Measurements from ENCODE around the gene C16orf89.

C16orf89 gene

DNA sequence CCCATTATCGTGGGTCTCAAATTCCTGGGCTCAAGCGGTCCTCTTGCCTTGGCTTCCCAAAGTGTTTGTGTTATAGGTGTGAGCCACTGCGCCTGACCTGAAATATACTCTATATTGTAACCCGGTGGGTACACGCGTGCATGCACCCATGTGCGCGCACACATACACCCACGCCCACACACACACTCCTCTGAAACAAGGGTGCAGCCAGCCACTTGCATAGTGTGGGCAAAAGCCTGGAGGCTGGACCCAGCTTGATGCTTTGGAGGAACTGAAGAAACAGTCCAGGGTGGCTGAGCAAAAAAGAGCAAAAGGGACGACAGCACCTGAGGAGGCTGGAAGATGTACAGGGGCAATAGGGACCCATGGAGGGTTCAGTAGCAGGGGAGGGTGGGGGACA is 61.9 kb downstream of the C16orf89 start:
- CTCF ChIA-PET = interaction anchor here (0.7 to 1.0 kb wide), 2 partner anchors 9 to 11 kb away, joined by 3 to 5 read pairs; no protein-coding TSS in a partner anchor
- no peak overlapping the region for H3K27ac ChIP-seq (ENCODE audit: extremely low read depth, low read depth, low read length)
- POLR2A ChIA-PET = no interaction called here
- no peaks in the 10 kb centered on the region for H3K4me1 ChIP-seq (ENCODE audit: control insufficient read depth, insufficient read depth, low read length)
- no peaks in the 10 kb centered on the region for H3K9me3 ChIP-seq (ENCODE audit: control insufficient read depth, insufficient read depth, low read depth, low read length)
- no peaks in the 10 kb centered on the region for H3K36me3 ChIP-seq (ENCODE audit: control insufficient read depth in 2 of 2, insufficient read depth in 1 of 2, low read length in 2 of 2)
- no peak for TF ChIP-seq ZFP37 (tag by site-specific recombination; IDR thresholded peaks at IDR 0.05)
- TF ChIP-seq ZNF530 (tag by site-specific recombination; IDR thresholded peaks at IDR 0.05; ENCODE audit: low read depth) = no peak
- TF ChIP-seq ZNF311 (tag by site-specific recombination; IDR thresholded peaks at IDR 0.05; ENCODE audit: borderline replicate concordance) = no peak
- no peak for TF ChIP-seq ZNF555 (tag by site-specific recombination; conservative IDR thresholded peaks at IDR 0.05)
- TF ChIP-seq, protein P1, sequence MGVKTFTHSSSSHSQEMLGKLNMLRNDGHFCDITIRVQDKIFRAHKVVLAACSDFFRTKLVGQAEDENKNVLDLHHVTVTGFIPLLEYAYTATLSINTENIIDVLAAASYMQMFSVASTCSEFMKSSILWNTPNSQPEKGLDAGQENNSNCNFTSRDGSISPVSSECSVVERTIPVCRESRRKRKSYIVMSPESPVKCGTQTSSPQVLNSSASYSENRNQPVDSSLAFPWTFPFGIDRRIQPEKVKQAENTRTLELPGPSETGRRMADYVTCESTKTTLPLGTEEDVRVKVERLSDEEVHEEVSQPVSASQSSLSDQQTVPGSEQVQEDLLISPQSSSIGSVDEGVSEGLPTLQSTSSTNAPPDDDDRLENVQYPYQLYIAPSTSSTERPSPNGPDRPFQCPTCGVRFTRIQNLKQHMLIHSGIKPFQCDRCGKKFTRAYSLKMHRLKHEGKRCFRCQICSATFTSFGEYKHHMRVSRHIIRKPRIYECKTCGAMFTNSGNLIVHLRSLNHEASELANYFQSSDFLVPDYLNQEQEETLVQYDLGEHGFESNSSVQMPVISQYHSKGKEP (tag by site-specific recombination; IDR thresholded peaks at IDR 0.05) = no peak
- no peak for TF ChIP-seq ZNF626 (tag by site-specific recombination; IDR thresholded peaks at IDR 0.05)
- TF ChIP-seq ZNF514 (tag by site-specific recombination; IDR thresholded peaks at IDR 0.05) = no peak
- TF ChIP-seq GLI2 (tag by site-specific recombination; IDR thresholded peaks at IDR 0.05; ENCODE audit: borderline replicate concordance, low read depth) = no peak
- TF ChIP-seq MZF1 (tag by site-specific recombination; IDR thresholded peaks at IDR 0.05; ENCODE audit: borderline replicate concordance) = no peak
- no peak for TF ChIP-seq ZFP3 (tag by site-specific recombination; IDR thresholded peaks at IDR 0.05; ENCODE audit: low read depth)
- TF ChIP-seq KLF1 (tag by site-specific recombination; IDR thresholded peaks at IDR 0.05) = no peak
- TF ChIP-seq, protein P2, sequence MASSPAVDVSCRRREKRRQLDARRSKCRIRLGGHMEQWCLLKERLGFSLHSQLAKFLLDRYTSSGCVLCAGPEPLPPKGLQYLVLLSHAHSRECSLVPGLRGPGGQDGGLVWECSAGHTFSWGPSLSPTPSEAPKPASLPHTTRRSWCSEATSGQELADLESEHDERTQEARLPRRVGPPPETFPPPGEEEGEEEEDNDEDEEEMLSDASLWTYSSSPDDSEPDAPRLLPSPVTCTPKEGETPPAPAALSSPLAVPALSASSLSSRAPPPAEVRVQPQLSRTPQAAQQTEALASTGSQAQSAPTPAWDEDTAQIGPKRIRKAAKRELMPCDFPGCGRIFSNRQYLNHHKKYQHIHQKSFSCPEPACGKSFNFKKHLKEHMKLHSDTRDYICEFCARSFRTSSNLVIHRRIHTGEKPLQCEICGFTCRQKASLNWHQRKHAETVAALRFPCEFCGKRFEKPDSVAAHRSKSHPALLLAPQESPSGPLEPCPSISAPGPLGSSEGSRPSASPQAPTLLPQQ (tag by site-specific recombination; IDR thresholded peaks at IDR 0.05) = no peak
- TF ChIP-seq, protein P3, sequence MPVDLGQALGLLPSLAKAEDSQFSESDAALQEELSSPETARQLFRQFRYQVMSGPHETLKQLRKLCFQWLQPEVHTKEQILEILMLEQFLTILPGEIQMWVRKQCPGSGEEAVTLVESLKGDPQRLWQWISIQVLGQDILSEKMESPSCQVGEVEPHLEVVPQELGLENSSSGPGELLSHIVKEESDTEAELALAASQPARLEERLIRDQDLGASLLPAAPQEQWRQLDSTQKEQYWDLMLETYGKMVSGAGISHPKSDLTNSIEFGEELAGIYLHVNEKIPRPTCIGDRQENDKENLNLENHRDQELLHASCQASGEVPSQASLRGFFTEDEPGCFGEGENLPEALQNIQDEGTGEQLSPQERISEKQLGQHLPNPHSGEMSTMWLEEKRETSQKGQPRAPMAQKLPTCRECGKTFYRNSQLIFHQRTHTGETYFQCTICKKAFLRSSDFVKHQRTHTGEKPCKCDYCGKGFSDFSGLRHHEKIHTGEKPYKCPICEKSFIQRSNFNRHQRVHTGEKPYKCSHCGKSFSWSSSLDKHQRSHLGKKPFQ (tag by site-specific recombination; IDR thresholded peaks at IDR 0.05) = no peak
- TF ChIP-seq ZNF138 (tag by site-specific recombination; IDR thresholded peaks at IDR 0.05; ENCODE audit: borderline replicate concordance) = no peak
- no peak for TF ChIP-seq ZNF132 (tag by site-specific recombination; IDR thresholded peaks at IDR 0.05; ENCODE audit: borderline replicate concordance)
- TF ChIP-seq REPIN1 (tag by site-specific recombination; IDR thresholded peaks at IDR 0.05; ENCODE audit: low read depth) = no peak
- TF ChIP-seq PRDM1 (tag by site-specific recombination; IDR thresholded peaks at IDR 0.05) = no peak
- TF ChIP-seq, protein P4, sequence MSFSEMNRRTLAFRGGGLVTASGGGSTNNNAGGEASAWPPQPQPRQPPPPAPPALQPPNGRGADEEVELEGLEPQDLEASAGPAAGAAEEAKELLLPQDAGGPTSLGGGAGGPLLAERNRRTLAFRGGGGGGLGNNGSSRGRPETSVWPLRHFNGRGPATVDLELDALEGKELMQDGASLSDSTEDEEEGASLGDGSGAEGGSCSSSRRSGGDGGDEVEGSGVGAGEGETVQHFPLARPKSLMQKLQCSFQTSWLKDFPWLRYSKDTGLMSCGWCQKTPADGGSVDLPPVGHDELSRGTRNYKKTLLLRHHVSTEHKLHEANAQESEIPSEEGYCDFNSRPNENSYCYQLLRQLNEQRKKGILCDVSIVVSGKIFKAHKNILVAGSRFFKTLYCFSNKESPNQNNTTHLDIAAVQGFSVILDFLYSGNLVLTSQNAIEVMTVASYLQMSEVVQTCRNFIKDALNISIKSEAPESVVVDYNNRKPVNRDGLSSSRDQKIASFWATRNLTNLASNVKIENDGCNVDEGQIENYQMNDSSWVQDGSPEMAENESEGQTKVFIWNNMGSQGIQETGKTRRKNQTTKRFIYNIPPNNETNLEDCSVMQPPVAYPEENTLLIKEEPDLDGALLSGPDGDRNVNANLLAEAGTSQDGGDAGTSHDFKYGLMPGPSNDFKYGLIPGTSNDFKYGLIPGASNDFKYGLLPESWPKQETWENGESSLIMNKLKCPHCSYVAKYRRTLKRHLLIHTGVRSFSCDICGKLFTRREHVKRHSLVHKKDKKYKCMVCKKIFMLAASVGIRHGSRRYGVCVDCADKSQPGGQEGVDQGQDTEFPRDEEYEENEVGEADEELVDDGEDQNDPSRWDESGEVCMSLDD (tag by site-specific recombination; IDR thresholded peaks at IDR 0.05) = no peak
- no peak overlapping the region for H3K4me3 ChIP-seq (ENCODE audit: low read depth, low read length)

DNA sequence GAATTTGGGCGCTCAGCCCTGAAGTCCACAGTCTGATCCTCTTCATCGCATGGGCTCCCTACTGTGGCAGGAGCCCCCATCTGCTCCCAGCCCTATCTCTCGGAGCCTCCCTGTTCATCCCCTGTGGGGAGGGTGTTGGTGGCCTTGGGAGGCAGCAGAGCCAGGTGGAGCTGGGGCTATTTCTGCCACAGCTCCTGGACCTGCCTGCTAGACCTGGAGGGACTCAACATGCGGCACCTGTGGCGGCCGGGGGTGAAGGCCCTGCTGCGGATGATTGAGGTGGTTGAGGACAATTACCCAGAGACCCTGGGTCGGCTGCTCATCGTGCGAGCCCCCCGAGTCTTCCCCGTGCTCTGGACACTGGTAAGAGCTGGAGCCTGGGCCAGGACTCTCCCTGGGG is 62.5 kb downstream of the C16orf89 start:
- Histone ChIP-seq H3K27ac (ENCODE audit: extremely low read depth, low read depth, low read length) (no peak overlapping the region), H3K9me3 (ENCODE audit: control insufficient read depth, insufficient read depth, low read depth, low read length) (no peaks in the 10 kb centered on the region), H3K36me3 (ENCODE audit: control insufficient read depth in 2 of 2, insufficient read depth in 1 of 2, low read length in 2 of 2) (no peaks in the 10 kb centered on the region), H3K4me1 (ENCODE audit: control insufficient read depth, insufficient read depth, low read length) (no peaks in the 10 kb centered on the region), H3K4me3 (ENCODE audit: low read depth, low read length) (no peak overlapping the region)
- TF ChIP-seq, protein P5, sequence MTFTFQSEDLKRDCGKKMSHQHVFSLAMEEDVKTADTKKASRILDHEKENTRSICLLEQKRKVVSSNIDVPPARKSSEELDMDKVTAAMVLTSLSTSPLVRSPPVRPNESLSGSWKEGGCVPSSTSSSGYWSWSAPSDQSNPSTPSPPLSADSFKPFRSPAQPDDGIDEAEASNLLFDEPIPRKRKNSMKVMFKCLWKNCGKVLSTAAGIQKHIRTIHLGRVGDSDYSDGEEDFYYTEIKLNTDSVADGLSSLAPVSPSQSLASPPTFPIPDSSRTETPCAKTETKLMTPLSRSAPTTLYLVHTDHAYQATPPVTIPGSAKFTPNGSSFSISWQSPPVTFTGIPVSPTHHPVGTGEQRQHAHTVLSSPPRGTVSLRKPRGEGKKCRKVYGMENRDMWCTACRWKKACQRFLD (tag by site-specific recombination; IDR thresholded peaks at IDR 0.05) = no peak
- no peak for TF ChIP-seq MZF1 (tag by site-specific recombination; IDR thresholded peaks at IDR 0.05; ENCODE audit: borderline replicate concordance)
- no peak for TF ChIP-seq ZNF266 (tag by site-specific recombination; IDR thresholded peaks at IDR 0.05; ENCODE audit: low read depth)
- TF ChIP-seq ZNF211 (tag by site-specific recombination; IDR thresholded peaks at IDR 0.05; ENCODE audit: low read depth) = no peak
- no peak for TF ChIP-seq ZNF529 (tag by site-specific recombination; IDR thresholded peaks at IDR 0.05; ENCODE audit: insufficient replicate concordance)
- TF ChIP-seq ZNF394 (tag by site-specific recombination; IDR thresholded peaks at IDR 0.05; ENCODE audit: borderline replicate concordance) = no peak
- TF ChIP-seq ZNF501 (tag by site-specific recombination; IDR thresholded peaks at IDR 0.05) = no peak
- ChIA-PET POLR2A (no interaction called here), CTCF (interaction anchor here (0.7 kb wide), 1 partner anchor 9 kb away, joined by 5 read pairs; no protein-coding TSS in a partner anchor)

Data from HEK293 (cell line).